Measurements from ENCODE around the gene CAPG. TPM values are rescaled to one million over a fixed set of nuclear protein-coding genes. Genes with fewer than 3 reads are reported as not detected.
"Not testable (repeated sequence)": the region's sequence is repeated elsewhere in the genome, so short reads cannot be mapped to it uniquely, and the experiment has no call there.

The CAPG gene
- total and polyA plus RNA-seq, 9 of the 15 experiments (the other 6 are each of a cell fraction or from before 2014, with no cell fraction given), result 10.6 to 90.4 (median 56.0) TPM

- no peak for TF ChIP-seq STAT6 (CRISPR knock-in tag; IDR thresholded peaks at IDR 0.05)
- TF ChIP-seq ZBTB8A (IDR thresholded peaks at IDR 0.05; ENCODE audit: partially characterized antibody), result no peak
- TF ChIP-seq ZNF12 (CRISPR knock-in tag; IDR thresholded peaks at IDR 0.05), result no peak
- TF ChIP-seq ILF3 (IDR thresholded peaks at IDR 0.05; ENCODE audit: borderline replicate concordance), result no peak
- TF ChIP-seq TSHZ1 (CRISPR knock-in tag; IDR thresholded peaks at IDR 0.05), result no peak
- no peak for TF ChIP-seq HES1 (IDR thresholded peaks at IDR 0.05; ENCODE audit: low read depth)
- TF ChIP-seq LEF1 (IDR thresholded peaks at IDR 0.05), result no peak
- no peak for TF ChIP-seq BRD9 (IDR thresholded peaks at IDR 0.05; ENCODE audit: low read depth, partially characterized antibody)
Observed at GRCh38 chr2:85439986-85440385, 29.8 kb upstream of the CAPG start (continued).

- H3K27ac ChIP-seq (ENCODE audit: extremely low read depth, low read depth, low read length); H3K9ac ChIP-seq (ENCODE audit: insufficient read depth in 1 of 2, low read depth in 2 of 2, low read length in 2 of 2); H4K20me1 ChIP-seq (replicated peaks; ENCODE audit: control insufficient read depth, insufficient read depth, low read length); H3K27me3 ChIP-seq (ENCODE audit: control insufficient read depth in 2 of 2, insufficient read depth in 2 of 2, low read length in 2 of 2); H3K4me2 ChIP-seq (ENCODE audit: insufficient read depth, low read length); H3K79me2 ChIP-seq (ENCODE audit: control insufficient read depth, insufficient read depth, low read length); ATAC-seq; H3K4me3 ChIP-seq; H3K9me3 ChIP-seq (replicated peaks; ENCODE audit: control insufficient read depth, insufficient read depth, low read depth, low read length); BruUV-seq (replicated peaks); CTCF ChIA-PET (ENCODE audit: low intra/inter-chr PET ratio); H2AFZ ChIP-seq (ENCODE audit: low read depth, low read length); FAIRE-seq; H3K36me3 ChIP-seq (ENCODE audit: control insufficient read depth, insufficient read depth, low read length); DNase-seq (ENCODE audit: extremely low read depth in 1 of 4, low spot score in 3 of 4); H3K9me1 ChIP-seq (ENCODE audit: control insufficient read depth, insufficient read depth, low read length); in situ Hi-C loops (cut with MboI): not testable (repeated sequence)
- intact Hi-C loops (cut with micrococcal nuclease), result loop anchor here (5.0 kb wide), 2 partner anchors 58 to 98 kb away; partner anchors contain the start of gene MAT2A
- POLR2A ChIA-PET, result interaction anchor here (0.6 to 63.9 kb wide), 4 partner anchors 12 to 121 kb away, joined by 3 to 1576 read pairs (median 3); partner anchors contain the start of gene MAT2A
- 83% methylated on average over 9 of the region's 9 CpGs for WGBS (ENCODE audit: insufficient coverage, low coverage, missing lambda C conversion rate)
- H3K4me1 ChIP-seq (replicated peaks in 1 of 2; ENCODE audit: control insufficient read depth in 2 of 2, insufficient read depth in 2 of 2, low read length in 2 of 2), result peaks cover 30 to 39% of the 10 kb centered on the region in 2 experiments
Observed at GRCh38 chr2:85439569-85439968, 29.4 kb upstream of the CAPG start.
